Measurements from ENCODE around the gene HNRNPK.

The HNRNPK gene

GRCh38 chr9:83986765-83987401, 6.9 kb upstream of the HNRNPK start:
- Histone ChIP-seq H3K27me3 (no peaks in the 10 kb centered on the region), H3K36me3 (no peaks in the 10 kb centered on the region), H3K27ac (peak overlapping the region; percentile 18), H3K9me3 (no peaks in the 10 kb centered on the region), H3K4me3 (ENCODE audit: low read depth in 1 of 2, low read length in 1 of 2) (no peak overlapping the region), H3K4me1 (ENCODE audit: control insufficient read depth in 1 of 2, insufficient read depth in 1 of 2, low read depth in 1 of 2, low read length in 1 of 2) (peaks cover 7 to 15% of the 10 kb centered on the region in 2 experiments)
- TF ChIP-seq CTCF (IDR thresholded peaks at IDR 0.05) = no peak

GRCh38 chr9:83986195-83986594, 6.2 kb upstream of the HNRNPK start:
- H3K4me3 ChIP-seq (ENCODE audit: low read depth in 1 of 2, low read length in 1 of 2) = no peak overlapping the region

GRCh38 chr9:83981126-83981871, 1.3 kb upstream of the HNRNPK start:
- TF ChIP-seq CTCF (IDR thresholded peaks at IDR 0.05) = no peak
- H3K36me3 ChIP-seq = peaks cover 17% of the 10 kb centered on the region
- peaks cover 37 to 49% of the 10 kb centered on the region in 2 experiments for H3K4me1 ChIP-seq (ENCODE audit: control insufficient read depth in 1 of 2, insufficient read depth in 1 of 2, low read depth in 1 of 2, low read length in 1 of 2)
- H3K4me3 ChIP-seq (ENCODE audit: low read depth in 1 of 2, low read length in 1 of 2) = peak overlapping the region; percentile 98 to 99
- H3K9me3 ChIP-seq = no peaks in the 10 kb centered on the region
- H3K27me3 ChIP-seq = no peaks in the 10 kb centered on the region
- peak overlapping the region; percentile 98 for H3K27ac ChIP-seq

More at GRCh38 chr9:83986195-83986594, 6.2 kb upstream of the HNRNPK start:
- no peaks in the 10 kb centered on the region for H3K27me3 ChIP-seq
- peaks cover 14 to 22% of the 10 kb centered on the region in 2 experiments for H3K4me1 ChIP-seq (ENCODE audit: control insufficient read depth in 1 of 2, insufficient read depth in 1 of 2, low read depth in 1 of 2, low read length in 1 of 2)
- no peak overlapping the region for H3K27ac ChIP-seq
- H3K9me3 ChIP-seq = no peaks in the 10 kb centered on the region
- TF ChIP-seq CTCF (IDR thresholded peaks at IDR 0.05) = no peak
- H3K36me3 ChIP-seq = no peaks in the 10 kb centered on the region

GRCh38 chr9:83980395-83981125, 545 bp upstream of the HNRNPK start, which contains the start of gene RMI1:
Gene RMI1, plus strand, starts transcription at chr9:83980805. Its CDS starts 20,182 bp downstream, at chr9:84000987.
- H3K27me3 ChIP-seq = no peaks in the 10 kb centered on the region
- H3K4me3 ChIP-seq (ENCODE audit: low read depth in 1 of 2, low read length in 1 of 2) = peak within 1 kb of the TSS; percentile 98 to 99
- peak within 1 kb of the TSS; percentile 98 for H3K27ac ChIP-seq
- peaks cover 37 to 47% of the 10 kb centered on the region in 2 experiments for H3K4me1 ChIP-seq (ENCODE audit: control insufficient read depth in 1 of 2, insufficient read depth in 1 of 2, low read depth in 1 of 2, low read length in 1 of 2)
- no peak for TF ChIP-seq CTCF (IDR thresholded peaks at IDR 0.05)
- no peaks in the 10 kb centered on the region for H3K9me3 ChIP-seq
- peaks cover 25% of the 10 kb centered on the region for H3K36me3 ChIP-seq

GRCh38 chr9:83978992-83979811, 813 bp downstream of the HNRNPK start:
- no peak for TF ChIP-seq CTCF (IDR thresholded peaks at IDR 0.05)
- peak overlapping the region; percentile 98 to 99 for H3K4me3 ChIP-seq (ENCODE audit: low read depth in 1 of 2, low read length in 1 of 2)
- H3K9me3 ChIP-seq = no peaks in the 10 kb centered on the region
- peaks cover 38% of the 10 kb centered on the region for H3K36me3 ChIP-seq
- peak overlapping the region; percentile 98 for H3K27ac ChIP-seq
- H3K4me1 ChIP-seq (ENCODE audit: control insufficient read depth in 1 of 2, insufficient read depth in 1 of 2, low read depth in 1 of 2, low read length in 1 of 2) = peaks cover 37 to 46% of the 10 kb centered on the region in 2 experiments
- H3K27me3 ChIP-seq = no peaks in the 10 kb centered on the region

Measured in neutrophil (primary cell).